ENCODE results near the gene NAB1. TPM values are rescaled to one million over a fixed set of nuclear protein-coding genes. Genes with fewer than 3 reads are reported as not detected.
A peak's percentile ranks its signal among the peaks of the same experiment; 100 is the strongest.

The NAB1 gene
- polyA plus RNA-seq, 10 donors = 45.3 to 74.8 (median 63.0) TPM

- DNase-seq = peak in 1 of 3 donors; percentile 48
Observed at GRCh38 chr2:190636361-190636760, 12.5 kb upstream of the NAB1 start.

- no peak for DNase-seq
Observed at GRCh38 chr2:190637281-190637734, 11.6 kb upstream of the NAB1 start.

GRCh38 chr2:190637903-190638618 lies 10.8 kb upstream of the NAB1 start:
- no peak for DNase-seq

- DNase-seq = no peak
Observed at GRCh38 chr2:190640117-190640516, 8.8 kb upstream of the NAB1 start.

- no peak for DNase-seq
Observed at GRCh38 chr2:190641469-190641868, 7.4 kb upstream of the NAB1 start.

- peak in 1 of 3 donors; percentile 58 for DNase-seq
Observed at GRCh38 chr2:190646780-190647522, 1.9 kb upstream of the NAB1 start.

- peak; percentile 88 to 95 (median 93) for DNase-seq
Observed at GRCh38 chr2:190648289-190649034, 421 bp upstream of the NAB1 start.

GRCh38 chr2:190649798-190650390 lies 1.0 kb downstream of the NAB1 start:
- DNase-seq = peak in 2 of 3 donors; percentile 61 to 85

GRCh38 chr2:190651413-190651812 lies 2.5 kb downstream of the NAB1 start:
- DNase-seq = no peak

GRCh38 chr2:190653231-190653630 lies 4.3 kb downstream of the NAB1 start:
- DNase-seq = no peak

- DNase-seq = no peak
Observed at GRCh38 chr2:190653931-190654330, 5.0 kb downstream of the NAB1 start.

GRCh38 chr2:190655113-190655512 lies 6.2 kb downstream of the NAB1 start:
- DNase-seq = peak in 1 of 3 donors; percentile 53

- no peak for DNase-seq
Observed at GRCh38 chr2:190655570-190655969, 6.7 kb downstream of the NAB1 start.

- no peak for DNase-seq
Observed at GRCh38 chr2:190656301-190656700, 7.4 kb downstream of the NAB1 start.

GRCh38 chr2:190657474-190658255 lies 8.8 kb downstream of the NAB1 start:
- DNase-seq = no peak

GRCh38 chr2:190659553-190659952 lies 10.7 kb downstream of the NAB1 start:
- DNase-seq = no peak

- DNase-seq = no peak
Observed at GRCh38 chr2:190662754-190663153, 13.9 kb downstream of the NAB1 start.

GRCh38 chr2:190663348-190663747 lies 14.5 kb downstream of the NAB1 start:
- no peak for DNase-seq

- no peak for DNase-seq
Observed at GRCh38 chr2:190663839-190664238, 15.0 kb downstream of the NAB1 start.

GRCh38 chr2:190664240-190664639 lies 15.4 kb downstream of the NAB1 start:
- DNase-seq = no peak

GRCh38 chr2:190666895-190667294 lies 18.0 kb downstream of the NAB1 start:
- no peak for DNase-seq
